SK-N-SH (cell line): ENCODE data around the gene LGALS12. TPM values are rescaled to one million over a fixed set of nuclear protein-coding genes. Genes with fewer than 3 reads are reported as not detected.
"Not testable (repeated sequence)": the region's sequence is repeated elsewhere in the genome, so short reads cannot be mapped to it uniquely, and the experiment has no call there.

Experiments
- CTCF ChIA-PET: fragments of 300-600, 350-600 bp; formaldehyde crosslinking; extraction: SDS; loops from one replicate; lab custom pipeline; 2021; lab: Yijun Ruan, JAX
- POLR2A ChIA-PET: fragments of 350-600 bp; sonication (Branson Sonifier 250); formaldehyde crosslinking; extraction: SDS; loops from one replicate; lab custom pipeline; 2020; ENCODE audit warnings: antibody characterized with exemption, inconsistent platforms; lab: Yijun Ruan, JAX
- DNase-seq: peaks from one replicate; pipeline ENCODE4 v3.0.0; 2012
- H2AFZ ChIP-seq: fragments of 200-600 bp; sonication (generic); 2 replicates; pipeline ENCODE4 v1.8.1; 2016; ENCODE audit warnings: antibody characterized with exemption, mild to moderate bottlenecking, low read depth
- H3F3A ChIP-seq: fragments of 200-600 bp; sonication (generic); replicated peaks from 2 replicates; pipeline ENCODE3; 2016; ENCODE audit warnings: antibody characterized with exemption, mild to moderate bottlenecking; ENCODE audit not compliant: insufficient read depth
- H3K27ac ChIP-seq, 2 experiments: fragments of 200-500 bp in 1 of 2; fragments of 200-600 bp in 1 of 2; sonication (Bioruptor generic) in 1 of 2; sonication (generic), shearing (Covaris generic) in 1 of 2; 2 replicates each; pipeline versions ENCODE4 v1.5.1 to v1.6.1; 2014 to 2016; ENCODE audit warnings: low read depth in 2 of 2, inconsistent platforms in 1 of 2, low read length in 1 of 2, mild to moderate bottlenecking in 1 of 2, mixed read lengths in 1 of 2
- H3K27me3 ChIP-seq: fragments of 200-600 bp; sonication (generic), shearing (Covaris generic); 2 replicates; pipeline ENCODE4 v1.6.1; 2016; ENCODE audit warnings: mixed run types; ENCODE audit not compliant: insufficient read depth
- H3K36me3 ChIP-seq, 2 experiments: fragments of 200-500 bp in 1 of 2; fragments of 200-600 bp in 1 of 2; sonication (Bioruptor generic) in 1 of 2; sonication (generic) in 1 of 2; replicated peaks in 1 of 2; 2 replicates each; pipeline versions ENCODE3 to v1.5.1; 2014 to 2016; ENCODE audit warnings: low read length in 1 of 2, mild to moderate bottlenecking in 1 of 2; ENCODE audit not compliant: insufficient read depth in 2 of 2, control insufficient read depth in 1 of 2
- H3K4me1 ChIP-seq, 2 experiments: fragments of 200-500 bp in 1 of 2; fragments of 200-600 bp in 1 of 2; sonication (Bioruptor generic) in 1 of 2; sonication (generic), shearing (Covaris generic) in 1 of 2; 2 replicates each; pipeline versions ENCODE4 v1.5.1 to v1.6.1; 2014 to 2016; ENCODE audit warnings: low read depth in 1 of 2, low read length in 1 of 2, mixed run types in 1 of 2; ENCODE audit not compliant: insufficient read depth in 2 of 2, control insufficient read depth in 1 of 2
- H3K4me2 ChIP-seq: fragments of 200-600 bp; sonication (generic), shearing (Covaris generic); 2 replicates; pipeline ENCODE4 v1.6.1; 2017; ENCODE audit warnings: mixed run types
- H3K4me3 ChIP-seq, 2 experiments: fragments of 200-500 bp in 1 of 2; fragments of 200-600 bp in 1 of 2; sonication (Bioruptor generic) in 1 of 2; sonication (generic), shearing (Covaris generic) in 1 of 2; 2 replicates each; pipeline versions ENCODE4 v1.5.1 to v1.8.1; 2014 to 2016; ENCODE audit warnings: low read depth in 2 of 2, inconsistent platforms in 1 of 2, low read length in 1 of 2, mild to moderate bottlenecking in 1 of 2, mixed read lengths in 1 of 2, moderate library complexity in 1 of 2
- H3K79me2 ChIP-seq: fragments of 200-600 bp; sonication (generic); 2 replicates; pipeline ENCODE4 v1.8.1; 2017; ENCODE audit warnings: mild to moderate bottlenecking; ENCODE audit not compliant: insufficient read depth
- H3K9ac ChIP-seq: fragments of 200-600 bp; sonication (generic); 2 replicates; pipeline ENCODE4 v1.6.1; 2017; ENCODE audit warnings: mixed run types
- H3K9me2 ChIP-seq: fragments of 200-600 bp; sonication (generic); 2 replicates; pipeline ENCODE4 v1.6.1; 2017; ENCODE audit warnings: mixed run types
- H3K9me3 ChIP-seq: fragments of 200-600 bp; sonication (generic); 2 replicates; pipeline ENCODE4 v1.6.1; 2017; ENCODE audit warnings: mixed run types, mild to moderate bottlenecking, moderate library complexity
- H4K20me1 ChIP-seq: fragments of 200-600 bp; sonication (generic); 2 replicates; pipeline ENCODE4 v1.6.1; 2017; ENCODE audit warnings: mild to moderate bottlenecking, mixed run types; ENCODE audit not compliant: insufficient read depth
- CTCF ChIP-seq: fragments of 200-600 bp; sonication (generic); IDR thresholded peaks from 2 replicates; pipeline ENCODE4 v1.6.1; 2017; ENCODE audit warnings: antibody characterized with exemption, mild to moderate bottlenecking, moderate library complexity
- ELF1 ChIP-seq: IDR thresholded peaks from 2 replicates; pipeline ENCODE4 v1.4.0; 2012
- GABPA ChIP-seq: IDR thresholded peaks from 2 replicates; pipeline ENCODE4 v1.4.0; 2012; ENCODE audit warnings: low read depth, mild to moderate bottlenecking
- GATA2 ChIP-seq: sonication (generic); formaldehyde crosslinking; IDR thresholded peaks from 2 replicates; pipeline ENCODE4 v1.5.0; 2020; ENCODE audit warnings: mild to moderate bottlenecking, missing genetic modification reagents
- IRF3 ChIP-seq: fragments of 150-350 bp; IDR thresholded peaks from 2 replicates; pipeline ENCODE4 v1.6.1; 2016; ENCODE audit warnings: mild to moderate bottlenecking, low read depth, low read length
- MEF2A ChIP-seq: IDR thresholded peaks from 2 replicates; pipeline ENCODE4 v1.4.0; 2012; ENCODE audit warnings: low read depth, borderline replicate concordance
- MXI1 ChIP-seq: IDR thresholded peaks from 2 replicates; pipeline ENCODE4 v1.6.1; 2012; ENCODE audit warnings: mild to moderate bottlenecking, low read depth, low read length, improper control_type of control experiment
- NFIC ChIP-seq: IDR thresholded peaks from 2 replicates; pipeline ENCODE4 v1.4.0; 2012; ENCODE audit warnings: borderline replicate concordance
- PBX3 ChIP-seq: IDR thresholded peaks from 2 replicates; pipeline ENCODE4; 2012
- RAD21 ChIP-seq: IDR thresholded peaks from 2 replicates; pipeline ENCODE4 v1.6.1; 2012; ENCODE audit warnings: mild to moderate bottlenecking, low read length
- REST ChIP-seq: IDR thresholded peaks from 2 replicates; pipeline ENCODE4 v1.6.1; 2012; ENCODE audit warnings: mild to moderate bottlenecking, low read depth, low read length, moderate library complexity
- RFX5 ChIP-seq: IDR thresholded peaks from 2 replicates; pipeline ENCODE4 v1.6.1; 2012; ENCODE audit warnings: mild to moderate bottlenecking, improper control_type of control experiment, low read length
- RXRA ChIP-seq: IDR thresholded peaks from 2 replicates; pipeline ENCODE4 v1.4.0; 2012; ENCODE audit warnings: low read depth, mild to moderate bottlenecking, borderline replicate concordance
- SIN3A ChIP-seq: IDR thresholded peaks from 2 replicates; pipeline ENCODE4 v1.6.1; 2012; ENCODE audit warnings: low read depth, mild to moderate bottlenecking, low read length, moderate library complexity, borderline replicate concordance
- TAF1 ChIP-seq: IDR thresholded peaks from 2 replicates; pipeline ENCODE4 v1.6.1; 2012; ENCODE audit warnings: low read depth, mild to moderate bottlenecking, low read length, moderate library complexity, borderline replicate concordance
- TEAD4 ChIP-seq: IDR thresholded peaks from 2 replicates; pipeline ENCODE4 v1.4.0; 2012; ENCODE audit warnings: mild to moderate bottlenecking, borderline replicate concordance; ENCODE audit not compliant: insufficient read depth
- USF1 ChIP-seq: IDR thresholded peaks from 2 replicates; pipeline ENCODE4 v1.4.0; 2012; ENCODE audit warnings: low read depth, borderline replicate concordance
- YY1 ChIP-seq: IDR thresholded peaks from 2 replicates; pipeline ENCODE4 v1.4.0; 2012; ENCODE audit warnings: low read depth, mild to moderate bottlenecking
- WGBS: methylation state at CpG from one replicate; pipeline ENCODE4 v1.1.6; 2017; ENCODE audit warnings: low lambda C conversion rate; 5-methylcytosine and 5-hydroxymethylcytosine counted together
- polyA plus RNA-seq, 3 experiments: library from polyadenylated mRNA; depleted of rRNA; stranded (reverse); fragments of >200 nt; gene quantifications; 2 replicates each; pipeline ENCODE4 v1.2.3, GENCODE V29; 2012

LGALS12 gene
- polyA plus RNA-seq, 1 of the 3 experiments (the other 2 are of a cell fraction) = not detected

- H3F3A ChIP-seq = no peaks in the 10 kb centered on the region
- WGBS = 54% methylated on average over 7 of the region's 8 CpGs
- no peaks in the 10 kb centered on the region for H4K20me1 ChIP-seq
- H3K27me3 ChIP-seq = no peaks in the 10 kb centered on the region
- TF ChIP-seq RAD21 (no peak), CTCF (no peak), MEF2A (no peak), GATA2 (CRISPR knock-in tag) (no peak), SIN3A (no peak), NFIC (no peak), RFX5 (no peak), RXRA (no peak), YY1 (no peak), REST (no peak), GABPA (no peak), IRF3 (no peak), ELF1 (no peak), TAF1 (no peak), TEAD4 (no peak), USF1 (no peak), PBX3 (no peak), MXI1 (no peak)
- DNase-seq = no peak
- H3K27ac ChIP-seq = peak overlapping the region in 1 of 2 experiments; percentile 12; a peak in 1 of 4 replicates
- ChIA-PET CTCF (interaction anchor here (0.7 to 1.5 kb wide), 5 partner anchors 14 to 98 kb away, joined by 3 to 6 read pairs (median 3); no protein-coding TSS in a partner anchor), POLR2A (no interaction called here)
- H3K9me3 ChIP-seq = no peaks in the 10 kb centered on the region
- H3K4me3 ChIP-seq = no peak overlapping the region
- peak overlapping the region; percentile 58 for H3K4me2 ChIP-seq
- H3K9me2 ChIP-seq = no peaks in the 10 kb centered on the region
- H3K4me1 ChIP-seq = peaks cover 0 to 16% of the 10 kb centered on the region in 2 experiments; a peak in 1 of 4 replicates
- H3K9ac ChIP-seq = no peak overlapping the region
- H2AFZ ChIP-seq = peak overlapping the region; percentile 39; the same call in 1 of the 2 replicates
- H3K79me2 ChIP-seq = no peaks in the 10 kb centered on the region
- no peaks in the 10 kb centered on the region for H3K36me3 ChIP-seq
Observed at GRCh38 chr11:63537293-63538101, 31.6 kb downstream of the LGALS12 start.

- CTCF ChIA-PET, H3K27ac ChIP-seq, H3K79me2 ChIP-seq, H3K4me3 ChIP-seq, H3K4me1 ChIP-seq, H3K9me3 ChIP-seq, H2AFZ ChIP-seq, H3K9me2 ChIP-seq, H3K9ac ChIP-seq, POLR2A ChIA-PET, H3K4me2 ChIP-seq, H3K36me3 ChIP-seq, H3F3A ChIP-seq, H4K20me1 ChIP-seq, DNase-seq, H3K27me3 ChIP-seq: not testable (repeated sequence)
- 36% methylated on average over 2 of the region's 2 CpGs for WGBS
Observed at GRCh38 chr11:63542506-63542905, 36.6 kb downstream of the LGALS12 start.
